Activated T-helper 2 cell treated with anti-CD3 and anti-CD28 coated beads, Interferon-gamma antibody, Interleukin-2, Interleukin-4, amounts not matched to agents 10 μg/mL and 5 μg/mL and 100 μg/mL, durations not matched to agents 14 hours and 24 hours and 36 hours (primary cell): ENCODE data around the gene SIAH3. TPM values are rescaled to one million over a fixed set of nuclear protein-coding genes. Genes with fewer than 3 reads are reported as not detected.

ENCODE experiments used
- DNase-seq: peaks from one replicate; pipeline ENCODE4 v3.0.0; 2021; ENCODE audit warnings: low spot score
- H3K27ac Mint-ChIP-seq: one replicate; pipeline ENCODE4 v1.8.0; 2021; ENCODE audit warnings: mixed read lengths
- H3K27me3 Mint-ChIP-seq: one replicate; pipeline ENCODE4 v1.8.0; 2021; ENCODE audit warnings: low read depth, mixed read lengths
- H3K36me3 Mint-ChIP-seq: one replicate; pipeline ENCODE4 v1.8.0; 2021; ENCODE audit warnings: low read depth, mixed read lengths
- H3K4me1 Mint-ChIP-seq: one replicate; pipeline ENCODE4 v1.8.0; 2021; ENCODE audit warnings: low read depth, mixed read lengths
- H3K4me3 Mint-ChIP-seq: one replicate; pipeline ENCODE4 v1.8.0; 2021; ENCODE audit warnings: low read depth, mild to moderate bottlenecking, moderate library complexity, mixed read lengths
- H3K9me3 Mint-ChIP-seq: one replicate; pipeline ENCODE4 v1.8.0; 2021; ENCODE audit warnings: mixed read lengths
- intact Hi-C: fragments of 100-400 bp; cut with micrococcal nuclease; formaldehyde crosslinking; loops from one replicate; pipeline ENCODE4 v1.15.1; 2023
- total RNA-seq: library from RNA; stranded (reverse); gene quantifications from 2 replicates; pipeline ENCODE4 v1.2.3, GENCODE V29; 2022

SIAH3 gene
- total RNA-seq, 1 donor from 2014 or later = 0.07 TPM

DNA sequence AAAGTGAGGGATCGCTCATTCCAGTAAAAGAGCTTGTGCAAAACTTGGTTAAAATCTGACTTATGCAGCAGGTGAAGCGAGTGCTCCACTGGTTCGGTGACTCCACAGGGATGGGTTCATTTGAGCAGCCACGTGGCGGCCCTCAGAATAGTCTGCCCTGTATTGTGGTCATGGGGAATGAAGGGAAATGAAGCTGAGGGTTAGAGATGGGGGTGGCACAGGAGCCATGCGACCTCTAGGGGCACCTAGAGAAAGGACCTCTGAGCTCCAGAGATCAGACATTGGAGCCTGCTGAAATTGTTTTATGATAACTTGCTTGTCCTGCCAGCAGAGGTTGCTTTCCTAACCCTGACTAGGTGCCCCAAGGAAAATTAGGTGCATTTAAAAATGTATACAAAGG, 122.8 kb downstream of the SIAH3 start:
- H3K36me3 Mint-ChIP-seq = no peaks in the 10 kb centered on the region
- peaks cover 3% of the 10 kb centered on the region for H3K27me3 Mint-ChIP-seq
- intact Hi-C loops = no loop called here
- H3K4me1 Mint-ChIP-seq = no peaks in the 10 kb centered on the region
- no peaks in the 10 kb centered on the region for H3K9me3 Mint-ChIP-seq
- no peak overlapping the region for H3K4me3 Mint-ChIP-seq
- no peak for DNase-seq
- no peak overlapping the region for H3K27ac Mint-ChIP-seq

Other genes with a start within 250 kb of the SIAH3 start
- gene ERICH6B, start 236.0 kb downstream of the SIAH3 start, total RNA-seq = not detected in 2 replicates
- not detected in 2 replicates for gene CBY2, start 149.4 kb downstream of the SIAH3 start, total RNA-seq
- gene ZC3H13, start 201.0 kb upstream of the SIAH3 start, total RNA-seq = 55.2 and 56.6 TPM in 2 replicates